ENCODE measurements around the gene GLCCI1. TPM values are rescaled to one million over a fixed set of nuclear protein-coding genes. Genes with fewer than 3 reads are reported as not detected.

Gene GLCCI1
- total and polyA plus RNA-seq, 2 of the 8 experiments (the other 6 are each of a cell fraction or from before 2014, with no cell fraction given): 12.4 to 27.7 TPM

- no peak overlapping the region for H3K4me2 ChIP-seq (ENCODE audit: insufficient read depth in 1 of 2, low read depth in 2 of 2, low read length in 2 of 2)
- no peak overlapping the region for H3K27ac ChIP-seq (ENCODE audit: low read depth, low read length)
- H3K18ac ChIP-seq (ENCODE audit: extremely low read depth, low read length): no peak overlapping the region
- H3K14ac ChIP-seq (ENCODE audit: insufficient read length): no peak overlapping the region
- no peak overlapping the region for H3K56ac ChIP-seq (replicated peaks; ENCODE audit: insufficient read length, low read depth, low read length)
- no peak overlapping the region for H4K8ac ChIP-seq (ENCODE audit: extremely low read depth, insufficient read depth, low read length)
- H2BK120ac ChIP-seq (replicated peaks; ENCODE audit: low read depth, low read length): no peak overlapping the region
- no peak overlapping the region for H2BK15ac ChIP-seq (ENCODE audit: low read length)
- H4K20me1 ChIP-seq (replicated peaks in 1 of 2; ENCODE audit: control insufficient read depth in 1 of 2, insufficient read depth in 2 of 2, low read length in 2 of 2): no peaks in the 10 kb centered on the region
- TF ChIP-seq ZNF274 (IDR thresholded peaks at IDR 0.05; ENCODE audit: borderline replicate concordance, extremely low read depth, low read length) (no peak), SAP30 (IDR thresholded peaks at IDR 0.05; ENCODE audit: insufficient read depth, insufficient replicate concordance, low read length) (no peak), EGR1 (IDR thresholded peaks at IDR 0.05; ENCODE audit: borderline replicate concordance, low read depth, low read length) (no peak), CTBP2 (IDR thresholded peaks at IDR 0.05; ENCODE audit: borderline replicate concordance, insufficient read depth, insufficient read length, low read length) (no peak), SP1 (IDR thresholded peaks at IDR 0.05; ENCODE audit: low read depth, low read length) (no peak), CBX5 (IDR thresholded peaks at IDR 0.05; ENCODE audit: low read depth, low read length) (no peak), MAFK (IDR thresholded peaks at IDR 0.05; ENCODE audit: low read depth, low read length) (no peak), TAF1 (IDR thresholded peaks at IDR 0.05; ENCODE audit: low read depth, low read length) (no peak), ASH2L (IDR thresholded peaks at IDR 0.05; ENCODE audit: low read length) (no peak), BRCA1 (IDR thresholded peaks at IDR 0.05; ENCODE audit: low read depth, low read length) (no peak), SIN3A (conservative IDR thresholded peaks at IDR 0.05 in 1 of 2, IDR thresholded peaks at IDR 0.05 in 1 of 2; ENCODE audit: low read depth in 1 of 2, low read length in 2 of 2) (no peak), NRF1 (IDR thresholded peaks at IDR 0.05; ENCODE audit: low read depth, low read length) (no peak), E2F6 (IDR thresholded peaks at IDR 0.05) (no peak), GABPA (IDR thresholded peaks at IDR 0.05; ENCODE audit: borderline replicate concordance, insufficient read depth, low read length) (no peak)
- H4K5ac ChIP-seq (ENCODE audit: insufficient read length, low read depth, low read length): no peak overlapping the region
- H3K9me3 ChIP-seq (ENCODE audit: insufficient read depth in 2 of 2, low read depth in 1 of 2, low read length in 1 of 2): no peaks in the 10 kb centered on the region
- H3K4me1 ChIP-seq (replicated peaks in 1 of 4; ENCODE audit: control insufficient read depth in 3 of 4, insufficient read depth in 4 of 4, low read length in 3 of 4): no peaks in the 10 kb centered on the region; a peak in 1 of 7 replicates
- no peak overlapping the region for H3K23ac ChIP-seq (ENCODE audit: insufficient read length)
- no peak overlapping the region for H4K91ac ChIP-seq (replicated peaks; ENCODE audit: insufficient read length, low read length)
- DNase-seq (ENCODE audit: low read depth in 1 of 2, low spot score in 2 of 2) (no peak), FAIRE-seq (no peak)
- H3K27me3 ChIP-seq (replicated peaks in 1 of 4; ENCODE audit: control insufficient read depth in 3 of 4, extremely low read depth in 1 of 4, insufficient read depth in 3 of 4, low read length in 3 of 4): peaks cover 0 to 1% (median 0%) of the 10 kb centered on the region in 4 experiments; a peak in 1 of 7 replicates
- no peaks in the 10 kb centered on the region for H3K23me2 ChIP-seq (ENCODE audit: low read depth, low read length)
- WGBS, 2 experiments (ENCODE audit: extremely low coverage in 1 of 2, insufficient coverage in 1 of 2, insufficient read length in 1 of 2, insufficient replicate concordance in 2 of 2, low coverage in 1 of 2, low lambda C conversion rate in 2 of 2, missing lambda C conversion rate in 1 of 2): 90% methylated on average over 2 of the region's 2 CpGs; no CpG with 5 or more reads in 1 of the 2 experiments
- H3K4me3 ChIP-seq (ENCODE audit: extremely low read depth in 1 of 4, insufficient read depth in 2 of 4, low read depth in 3 of 4, low read length in 4 of 4): no peak overlapping the region
- H3K36me3 ChIP-seq (ENCODE audit: control insufficient read depth in 2 of 4, insufficient read depth in 4 of 4, low read length in 3 of 4): no peaks in the 10 kb centered on the region
- no peak overlapping the region for H2AK5ac ChIP-seq (ENCODE audit: low read depth, low read length)
- H2BK20ac ChIP-seq (ENCODE audit: low read length): no peak overlapping the region
- H3K79me2 ChIP-seq (ENCODE audit: control insufficient read depth in 1 of 2, insufficient read depth in 2 of 2, low read length in 2 of 2): peaks cover 4 to 91% of the 10 kb centered on the region in 2 experiments; a peak in 3 of 4 replicates
- H2BK5ac ChIP-seq (ENCODE audit: low read depth, low read length): no peak overlapping the region
- no peak overlapping the region for H3K9ac ChIP-seq (replicated peaks in 1 of 4; ENCODE audit: extremely low read depth in 1 of 4, low read depth in 3 of 4, low read length in 3 of 4)
- H3K79me1 ChIP-seq (ENCODE audit: low read depth, low read length): peaks cover 5% of the 10 kb centered on the region; the same call in 1 of the 2 replicates
- H3K4ac ChIP-seq (replicated peaks; ENCODE audit: insufficient read length, low read depth, low read length): no peak overlapping the region
- H2AFZ ChIP-seq (ENCODE audit: low read length): no peak overlapping the region
- H2BK12ac ChIP-seq (ENCODE audit: low read depth, low read length): no peak overlapping the region
- ChIA-PET CTCF (ENCODE audit: partially characterized antibody) (interaction anchor here (0.8 to 1.0 kb wide), 2 partner anchors 9 to 57 kb away, joined by 3 read pairs; no protein-coding TSS in a partner anchor), POLR2A (ENCODE audit: partially characterized antibody) (no interaction called here)
Measured at GRCh38 chr7:7978860-7979259, 10.3 kb downstream of the GLCCI1 start.
